ENCODE results near the gene MIB2. TPM values are rescaled to one million over a fixed set of nuclear protein-coding genes. Genes with fewer than 3 reads are reported as not detected.

Gene MIB2
- total and polyA plus RNA-seq, 4 donors = 35.5 to 80.5 (median 50.8) TPM

DNA sequence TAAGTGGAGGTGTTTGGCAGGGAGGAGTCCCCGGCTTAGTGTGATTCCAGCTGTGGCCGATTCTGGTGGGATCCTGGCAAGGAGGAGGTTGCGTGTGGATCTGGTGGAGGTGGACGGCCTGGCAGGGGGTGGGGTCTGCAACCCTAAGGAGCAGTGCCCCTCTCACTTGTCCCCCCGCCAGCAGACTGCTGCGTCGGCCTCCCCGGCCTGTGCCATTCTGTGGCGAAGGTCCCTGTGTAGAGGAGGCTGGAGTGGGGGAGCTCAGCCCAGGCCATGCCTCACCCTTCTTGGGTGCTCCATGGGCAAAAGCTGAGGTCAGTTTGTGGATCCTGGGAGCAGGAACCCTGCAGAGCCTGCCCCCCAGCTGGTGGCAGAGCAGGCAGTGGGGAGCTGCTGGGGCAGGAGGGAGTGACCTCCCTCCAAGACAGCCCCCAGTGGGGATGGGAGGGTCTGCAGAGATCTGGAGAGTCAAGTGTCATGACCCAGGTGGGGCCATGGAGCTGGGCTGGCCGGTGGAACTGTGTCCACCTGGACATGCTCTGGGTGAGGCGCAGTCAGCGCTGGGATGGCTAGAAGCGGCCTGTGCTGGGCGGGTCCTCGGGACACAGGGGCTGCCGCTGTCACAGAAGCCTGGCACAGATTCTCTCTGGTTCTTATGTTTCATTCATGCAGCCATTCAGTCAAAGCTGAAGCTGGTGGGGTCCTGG is 5.3 kb downstream of the MIB2 start:
- no peak for ATAC-seq (ENCODE audit: insufficient read depth, low FRiP score)

DNA sequence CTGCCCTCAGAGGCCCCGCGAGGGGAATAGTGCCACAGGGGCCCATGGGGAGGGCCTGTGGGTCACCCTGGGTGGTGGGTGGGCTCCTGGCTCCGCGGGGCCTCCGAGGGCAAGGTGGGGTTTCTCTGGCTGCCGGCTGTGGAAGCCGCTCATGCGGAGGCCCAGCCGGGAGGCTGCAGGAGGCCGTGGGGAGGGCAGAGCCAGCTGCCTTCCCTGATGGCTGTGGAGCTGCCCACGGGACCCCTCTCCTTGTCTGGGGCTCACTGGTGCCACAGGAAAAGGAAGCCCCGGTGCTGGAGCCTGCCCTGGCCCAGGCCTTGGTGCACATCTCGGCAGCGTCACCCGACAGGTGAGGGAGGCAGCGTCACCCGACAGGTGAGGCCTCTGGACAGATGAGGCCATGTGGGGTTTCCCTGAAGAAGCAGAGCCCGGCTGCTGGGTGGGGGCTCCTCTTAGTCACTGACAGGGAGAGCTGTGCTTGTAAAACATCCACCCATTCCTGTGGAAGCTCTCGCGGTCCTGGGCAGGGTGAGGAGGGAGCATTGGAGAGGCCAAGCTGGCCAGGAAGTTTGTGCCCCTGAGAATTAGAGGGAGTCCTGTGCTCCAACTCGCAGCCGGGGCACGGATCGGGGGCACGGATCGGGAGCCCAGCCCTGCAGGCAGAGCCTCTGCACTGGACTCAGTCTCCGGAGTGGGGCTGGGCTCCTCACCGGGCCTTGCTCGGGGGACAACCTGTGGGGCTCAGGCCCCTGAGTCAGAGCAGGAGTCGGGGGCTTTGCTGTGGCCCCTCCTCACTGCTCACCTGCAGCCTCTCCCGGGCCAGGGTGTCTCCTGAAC is 6.1 kb downstream of the MIB2 start:
- ATAC-seq (ENCODE audit: insufficient read depth, low FRiP score) (no peak), DNase-seq (no peak)
- H3K27ac ChIP-seq (ENCODE audit: low read depth in 1 of 2, low read length in 1 of 2) = no peak overlapping the region
- 91 to 92% methylated on average over 28 to 31 of the region's 31 CpGs for WGBS, 2 donors
- no peak overlapping the region for H3K9ac ChIP-seq (ENCODE audit: insufficient read depth in 1 of 2, low read length in 2 of 2)
- peaks cover 0 to 15% (median 13%) of the 10 kb centered on the region in 4 donors for H3K36me3 ChIP-seq (ENCODE audit: control insufficient read depth in 4 of 4, insufficient read depth in 4 of 4, low read length in 4 of 4)
- no peaks in the 10 kb centered on the region for H3K9me3 ChIP-seq (ENCODE audit: control insufficient read depth in 4 of 4, insufficient read depth in 3 of 4, low read length in 3 of 4)
- TF ChIP-seq, protein P1, sequence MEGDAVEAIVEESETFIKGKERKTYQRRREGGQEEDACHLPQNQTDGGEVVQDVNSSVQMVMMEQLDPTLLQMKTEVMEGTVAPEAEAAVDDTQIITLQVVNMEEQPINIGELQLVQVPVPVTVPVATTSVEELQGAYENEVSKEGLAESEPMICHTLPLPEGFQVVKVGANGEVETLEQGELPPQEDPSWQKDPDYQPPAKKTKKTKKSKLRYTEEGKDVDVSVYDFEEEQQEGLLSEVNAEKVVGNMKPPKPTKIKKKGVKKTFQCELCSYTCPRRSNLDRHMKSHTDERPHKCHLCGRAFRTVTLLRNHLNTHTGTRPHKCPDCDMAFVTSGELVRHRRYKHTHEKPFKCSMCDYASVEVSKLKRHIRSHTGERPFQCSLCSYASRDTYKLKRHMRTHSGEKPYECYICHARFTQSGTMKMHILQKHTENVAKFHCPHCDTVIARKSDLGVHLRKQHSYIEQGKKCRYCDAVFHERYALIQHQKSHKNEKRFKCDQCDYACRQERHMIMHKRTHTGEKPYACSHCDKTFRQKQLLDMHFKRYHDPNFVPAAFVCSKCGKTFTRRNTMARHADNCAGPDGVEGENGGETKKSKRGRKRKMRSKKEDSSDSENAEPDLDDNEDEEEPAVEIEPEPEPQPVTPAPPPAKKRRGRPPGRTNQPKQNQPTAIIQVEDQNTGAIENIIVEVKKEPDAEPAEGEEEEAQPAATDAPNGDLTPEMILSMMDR (IDR thresholded peaks at IDR 0.05; ENCODE audit: control extremely low read depth, extremely low read depth) = no peak
- no peak overlapping the region for H3K4me3 ChIP-seq
- H3K4me1 ChIP-seq (ENCODE audit: control insufficient read depth in 5 of 5, insufficient read depth in 5 of 5, low read length in 5 of 5) = peaks cover 0 to 20% (median 7%) of the 10 kb centered on the region in 5 donors
- H3K27me3 ChIP-seq (ENCODE audit: control insufficient read depth in 3 of 3, insufficient read depth in 3 of 3, low read length in 2 of 3) = no peaks in the 10 kb centered on the region

More for the DNA sequence above, 5.3 kb downstream of the MIB2 start:
- TF ChIP-seq, protein P1 (IDR thresholded peaks at IDR 0.05; ENCODE audit: control extremely low read depth, extremely low read depth) = no peak
- Histone ChIP-seq H3K4me1 (ENCODE audit: control insufficient read depth in 5 of 5, insufficient read depth in 5 of 5, low read length in 5 of 5) (peaks cover 0 to 22% (median 7%) of the 10 kb centered on the region in 5 donors), H3K4me3 (no peak overlapping the region), H3K9ac (ENCODE audit: insufficient read depth in 1 of 2, low read length in 2 of 2) (no peak overlapping the region), H3K27me3 (ENCODE audit: control insufficient read depth in 3 of 3, insufficient read depth in 3 of 3, low read length in 2 of 3) (no peaks in the 10 kb centered on the region), H3K9me3 (ENCODE audit: control insufficient read depth in 4 of 4, insufficient read depth in 3 of 4, low read length in 3 of 4) (no peaks in the 10 kb centered on the region), H3K27ac (ENCODE audit: low read depth in 1 of 2, low read length in 1 of 2) (peak overlapping the region in 1 of 2 donors; percentile 58), H3K36me3 (ENCODE audit: control insufficient read depth in 4 of 4, insufficient read depth in 4 of 4, low read length in 4 of 4) (peaks cover 0 to 15% (median 13%) of the 10 kb centered on the region in 4 donors)
- 91 to 93% methylated on average over 16 of the region's 16 CpGs for WGBS, 2 donors
- no peak for DNase-seq

DNA sequence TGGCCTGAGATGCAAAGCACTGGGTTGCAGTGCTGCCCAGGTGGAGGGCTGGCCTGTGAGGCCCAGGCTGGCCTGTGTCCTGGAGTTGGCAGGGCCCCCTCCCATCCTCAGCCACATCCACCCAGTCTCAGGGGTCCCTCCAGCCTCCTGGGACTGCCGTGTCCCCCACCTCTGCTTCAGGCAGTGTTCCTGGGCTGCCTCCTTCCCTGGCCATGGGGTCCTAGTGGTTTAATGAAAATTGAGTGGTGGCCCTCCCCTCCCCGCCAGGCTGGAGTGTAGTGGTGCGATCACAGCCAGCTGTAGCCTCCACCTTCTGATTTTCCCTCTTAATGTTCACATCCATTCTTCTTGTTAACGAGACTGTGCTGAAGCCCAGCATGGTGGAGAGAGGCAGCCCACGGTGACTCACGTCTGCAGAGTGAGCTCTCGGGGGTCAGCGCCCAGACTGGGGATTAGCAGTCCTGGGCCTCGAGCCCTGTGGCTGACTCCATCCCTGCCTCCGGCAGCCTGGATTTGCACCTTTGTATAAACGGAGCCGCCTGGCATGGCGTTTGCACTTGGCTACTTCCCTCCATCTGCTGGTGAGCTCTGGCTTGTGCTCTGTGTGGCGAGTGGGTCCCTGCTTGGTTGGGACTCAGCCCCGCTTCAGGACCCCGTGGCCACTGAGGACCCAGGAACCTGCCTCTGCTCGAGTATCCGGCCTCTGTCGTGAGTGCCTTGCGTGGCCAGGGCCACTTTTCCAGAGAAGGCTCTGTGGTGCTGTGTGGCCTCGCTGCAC is 6.9 kb downstream of the MIB2 start:
- ATAC-seq (ENCODE audit: insufficient read depth, low FRiP score) (no peak), DNase-seq (no peak)
- Histone ChIP-seq H3K9me3 (ENCODE audit: control insufficient read depth in 4 of 4, insufficient read depth in 3 of 4, low read length in 3 of 4) (no peaks in the 10 kb centered on the region), H3K27ac (ENCODE audit: low read depth in 1 of 2, low read length in 1 of 2) (no peak overlapping the region), H3K9ac (ENCODE audit: insufficient read depth in 1 of 2, low read length in 2 of 2) (no peak overlapping the region), H3K36me3 (ENCODE audit: control insufficient read depth in 4 of 4, insufficient read depth in 4 of 4, low read length in 4 of 4) (peaks cover 0 to 21% (median 14%) of the 10 kb centered on the region in 4 donors), H3K4me1 (ENCODE audit: control insufficient read depth in 5 of 5, insufficient read depth in 5 of 5, low read length in 5 of 5) (peaks cover 0 to 11% (median 0%) of the 10 kb centered on the region in 5 donors), H3K27me3 (ENCODE audit: control insufficient read depth in 3 of 3, insufficient read depth in 3 of 3, low read length in 2 of 3) (no peaks in the 10 kb centered on the region), H3K4me3 (no peak overlapping the region)
- TF ChIP-seq, protein P1 (IDR thresholded peaks at IDR 0.05; ENCODE audit: control extremely low read depth, extremely low read depth) = no peak
- 87 to 94% methylated on average over 21 of the region's 21 CpGs for WGBS, 2 donors
